IPS DF 6.9 (cell line): ENCODE data around the gene LOC101059915.
A peak's percentile ranks its signal among the peaks of the same experiment; 100 is the strongest.
"Not testable (repeated sequence)": the region's sequence is repeated elsewhere in the genome, so short reads cannot be mapped to it uniquely, and the experiment has no call there.

Experiments
- DNase-seq: peaks from one replicate; pipeline ENCODE4 v3.0.0-alpha.2; 2013; ENCODE audit warnings: low read depth, low spot score
- H3K27ac ChIP-seq: one replicate; pipeline ENCODE4 v1.5.1; 2013; ENCODE audit warnings: low read length, control low read depth
- H3K27me3 ChIP-seq: 2 replicates; pipeline ENCODE4 v1.6.1; 2013; ENCODE audit warnings: mild to moderate bottlenecking, low read length; ENCODE audit not compliant: control insufficient read depth, insufficient read depth
- H3K36me3 ChIP-seq: 2 replicates; pipeline ENCODE4 v1.6.1; 2013; ENCODE audit warnings: low read length; ENCODE audit not compliant: control insufficient read depth, insufficient read depth
- H3K4me1 ChIP-seq: 2 replicates; pipeline ENCODE4 v1.6.1; 2013; ENCODE audit warnings: low read length; ENCODE audit not compliant: control insufficient read depth, insufficient read depth
- H3K4me3 ChIP-seq: 2 replicates; pipeline ENCODE4 v1.5.1; 2013; ENCODE audit warnings: mild to moderate bottlenecking, low read length
- H3K9me3 ChIP-seq: 2 replicates; pipeline ENCODE4 v1.6.1; 2013; ENCODE audit warnings: low read length, inconsistent platforms; ENCODE audit not compliant: control insufficient read depth, insufficient read depth
- WGBS: extraction: QIAGEN DNeasy Blood & Tissue Kit; methylation state at CpG from one replicate; pipeline ENCODE4 v1.1.7; 2013; ENCODE audit warnings: mixed read lengths, missing lambda C conversion rate; ENCODE audit not compliant: insufficient read length, insufficient coverage; 5-methylcytosine and 5-hydroxymethylcytosine counted together

The LOC101059915 gene

GRCh38 chrX:71640002-71640401 lies 27.3 kb upstream of the LOC101059915 start:
- no CpG with 5 or more reads among the region's 4 CpGs for WGBS
- H3K4me3 ChIP-seq = no peak overlapping the region
- no peaks in the 10 kb centered on the region for H3K4me1 ChIP-seq
- no peak overlapping the region for H3K27ac ChIP-seq
- no peaks in the 10 kb centered on the region for H3K9me3 ChIP-seq
- no peak for DNase-seq
- H3K36me3 ChIP-seq = no peaks in the 10 kb centered on the region
- no peaks in the 10 kb centered on the region for H3K27me3 ChIP-seq

GRCh38 chrX:71644406-71644805 lies 22.9 kb upstream of the LOC101059915 start:
- WGBS = no CpG with 5 or more reads among the region's 6 CpGs
- H3K9me3 ChIP-seq, DNase-seq, H3K4me1 ChIP-seq, H3K36me3 ChIP-seq, H3K27ac ChIP-seq, H3K4me3 ChIP-seq, H3K27me3 ChIP-seq: not testable (repeated sequence)

GRCh38 chrX:71650333-71650969 lies 16.9 kb upstream of the LOC101059915 start:
- no peak overlapping the region for H3K4me3 ChIP-seq
- H3K27me3 ChIP-seq = no peaks in the 10 kb centered on the region
- no peak for DNase-seq

GRCh38 chrX:71652405-71652804 lies 14.9 kb upstream of the LOC101059915 start:
- Histone ChIP-seq H3K27me3 (no peaks in the 10 kb centered on the region), H3K9me3 (no peaks in the 10 kb centered on the region), H3K4me1 (no peaks in the 10 kb centered on the region), H3K36me3 (no peaks in the 10 kb centered on the region), H3K4me3 (no peak overlapping the region), H3K27ac (no peak overlapping the region)
- no CpG with 5 or more reads among the region's 2 CpGs for WGBS
- peak; percentile 13 for DNase-seq

More at GRCh38 chrX:71650333-71650969, 16.9 kb upstream of the LOC101059915 start:
- no CpG with 5 or more reads among the region's 4 CpGs for WGBS
- Histone ChIP-seq H3K27ac (no peak overlapping the region), H3K9me3 (no peaks in the 10 kb centered on the region), H3K4me1 (no peaks in the 10 kb centered on the region), H3K36me3 (no peaks in the 10 kb centered on the region)

GRCh38 chrX:71653344-71653743 lies 14.0 kb upstream of the LOC101059915 start:
- WGBS = no CpG with 5 or more reads among the region's 2 CpGs
- H3K36me3 ChIP-seq = no peaks in the 10 kb centered on the region
- no peak overlapping the region for H3K27ac ChIP-seq
- no peaks in the 10 kb centered on the region for H3K27me3 ChIP-seq
- no peak for DNase-seq
- H3K4me1 ChIP-seq = no peaks in the 10 kb centered on the region
- H3K4me3 ChIP-seq = no peak overlapping the region
- H3K9me3 ChIP-seq = no peaks in the 10 kb centered on the region

- Histone ChIP-seq H3K4me1 (no peaks in the 10 kb centered on the region), H3K27me3 (no peaks in the 10 kb centered on the region), H3K4me3 (no peak overlapping the region), H3K9me3 (no peaks in the 10 kb centered on the region), H3K36me3 (no peaks in the 10 kb centered on the region), H3K27ac (no peak overlapping the region)
- WGBS = no CpG with 5 or more reads among the region's 4 CpGs
- no peak for DNase-seq
Observed at GRCh38 chrX:71657267-71657666, 10.1 kb upstream of the LOC101059915 start.

- Histone ChIP-seq H3K27ac (no peak overlapping the region), H3K9me3 (no peaks in the 10 kb centered on the region), H3K4me1 (no peaks in the 10 kb centered on the region), H3K27me3 (no peaks in the 10 kb centered on the region), H3K4me3 (no peak overlapping the region), H3K36me3 (no peaks in the 10 kb centered on the region)
- DNase-seq = no peak
- no CpG with 5 or more reads among the region's 3 CpGs for whole genome bisulfite sequencing
Observed at GRCh38 chrX:71659342-71659741, 8.0 kb upstream of the LOC101059915 start.

- no CpG with 5 or more reads among the region's 6 CpGs for WGBS
- Histone ChIP-seq H3K27me3 (no peaks in the 10 kb centered on the region), H3K4me1 (no peaks in the 10 kb centered on the region), H3K9me3 (no peaks in the 10 kb centered on the region), H3K4me3 (no peak overlapping the region), H3K36me3 (no peaks in the 10 kb centered on the region), H3K27ac (no peak overlapping the region)
- DNase-seq = no peak
Observed at GRCh38 chrX:71659959-71660358, 7.4 kb upstream of the LOC101059915 start.

- Histone ChIP-seq H3K27ac (no peak overlapping the region), H3K4me3 (no peak overlapping the region), H3K4me1 (no peaks in the 10 kb centered on the region), H3K9me3 (no peaks in the 10 kb centered on the region), H3K36me3 (no peaks in the 10 kb centered on the region), H3K27me3 (no peaks in the 10 kb centered on the region)
- no peak for DNase-seq
- no CpG with 5 or more reads among the region's 22 CpGs for WGBS
Observed at GRCh38 chrX:71660562-71661416, 6.6 kb upstream of the LOC101059915 start.

- no peak for DNase-seq
- Histone ChIP-seq H3K9me3 (no peaks in the 10 kb centered on the region), H3K4me3 (no peak overlapping the region), H3K27ac (no peak overlapping the region), H3K4me1 (no peaks in the 10 kb centered on the region), H3K36me3 (no peaks in the 10 kb centered on the region), H3K27me3 (no peaks in the 10 kb centered on the region)
- no CpG with 5 or more reads among the region's 12 CpGs for WGBS
Observed at GRCh38 chrX:71661919-71662318, 5.4 kb upstream of the LOC101059915 start.
